ENCODE results near the gene SCAF4.

Gene SCAF4

GRCh38 chr21:31629972-31630711, 101.8 kb downstream of the SCAF4 start:
- no peaks in the 10 kb centered on the region for H3K79me2 ChIP-seq (ENCODE audit: insufficient read depth, low read length)
- H3K9ac ChIP-seq (ENCODE audit: low read depth, low read length, poor library complexity, severe bottlenecking), result no peak overlapping the region
- H2AFZ ChIP-seq (ENCODE audit: low read length), result no peak overlapping the region
- no peaks in the 10 kb centered on the region for H3K9me2 ChIP-seq (replicated peaks; ENCODE audit: low read depth, low read length)
- H3K4me3 ChIP-seq (ENCODE audit: low read length, poor library complexity, severe bottlenecking), result no peak overlapping the region
- no peaks in the 10 kb centered on the region for H4K20me1 ChIP-seq (ENCODE audit: insufficient read depth, low read length, poor library complexity, severe bottlenecking)
- no peaks in the 10 kb centered on the region for H3K4me1 ChIP-seq (ENCODE audit: insufficient read depth, low read length, poor library complexity, severe bottlenecking)
- no peaks in the 10 kb centered on the region for H3K27me3 ChIP-seq (ENCODE audit: insufficient read depth, low read length, poor library complexity, severe bottlenecking)
- no peaks in the 10 kb centered on the region for H3K9me3 ChIP-seq (ENCODE audit: insufficient read depth, low read depth, low read length)
- TF ChIP-seq CTCF (conservative IDR thresholded peaks at IDR 0.05; ENCODE audit: low read length), result no peak
- TF ChIP-seq EZH2phosphoT487 (IDR thresholded peaks at IDR 0.05; ENCODE audit: borderline replicate concordance), result no peak
- H3F3A ChIP-seq (ENCODE audit: low read depth), result no peaks in the 10 kb centered on the region
- H3K4me2 ChIP-seq (ENCODE audit: low read depth, low read length, poor library complexity, severe bottlenecking), result no peak overlapping the region
- H3K36me3 ChIP-seq (ENCODE audit: insufficient read depth, low read length), result no peaks in the 10 kb centered on the region

GRCh38 chr21:31624961-31625491, 106.9 kb downstream of the SCAF4 start:
- Histone ChIP-seq H2AFZ (ENCODE audit: low read length) (no peak overlapping the region), H3K4me2 (ENCODE audit: low read depth, low read length, poor library complexity, severe bottlenecking) (no peak overlapping the region), H3K27me3 (ENCODE audit: insufficient read depth, low read length, poor library complexity, severe bottlenecking) (no peaks in the 10 kb centered on the region), H3F3A (ENCODE audit: low read depth) (no peaks in the 10 kb centered on the region), H3K4me1 (ENCODE audit: insufficient read depth, low read length, poor library complexity, severe bottlenecking) (peaks cover 12% of the 10 kb centered on the region), H3K9me2 (replicated peaks; ENCODE audit: low read depth, low read length) (no peaks in the 10 kb centered on the region), H4K20me1 (ENCODE audit: insufficient read depth, low read length, poor library complexity, severe bottlenecking) (no peaks in the 10 kb centered on the region), H3K9ac (ENCODE audit: low read depth, low read length, poor library complexity, severe bottlenecking) (no peak overlapping the region), H3K4me3 (ENCODE audit: low read length, poor library complexity, severe bottlenecking) (no peak overlapping the region), H3K9me3 (ENCODE audit: insufficient read depth, low read depth, low read length) (no peaks in the 10 kb centered on the region), H3K79me2 (ENCODE audit: insufficient read depth, low read length) (no peaks in the 10 kb centered on the region), H3K36me3 (ENCODE audit: insufficient read depth, low read length) (no peaks in the 10 kb centered on the region)
- no peak for TF ChIP-seq CTCF (conservative IDR thresholded peaks at IDR 0.05; ENCODE audit: low read length)

GRCh38 chr21:31624181-31624580, 107.7 kb downstream of the SCAF4 start:
- peaks cover 12% of the 10 kb centered on the region for H3K4me1 ChIP-seq (ENCODE audit: insufficient read depth, low read length, poor library complexity, severe bottlenecking)
- TF ChIP-seq EZH2phosphoT487 (IDR thresholded peaks at IDR 0.05; ENCODE audit: borderline replicate concordance) (no peak), CTCF (conservative IDR thresholded peaks at IDR 0.05; ENCODE audit: low read length) (no peak)

More at GRCh38 chr21:31624181-31624580, 107.7 kb downstream of the SCAF4 start:
- Histone ChIP-seq H3K79me2 (ENCODE audit: insufficient read depth, low read length) (no peaks in the 10 kb centered on the region), H3K36me3 (ENCODE audit: insufficient read depth, low read length) (no peaks in the 10 kb centered on the region), H4K20me1 (ENCODE audit: insufficient read depth, low read length, poor library complexity, severe bottlenecking) (no peaks in the 10 kb centered on the region), H3K4me2 (ENCODE audit: low read depth, low read length, poor library complexity, severe bottlenecking) (no peak overlapping the region), H2AFZ (ENCODE audit: low read length) (no peak overlapping the region), H3F3A (ENCODE audit: low read depth) (no peaks in the 10 kb centered on the region), H3K27me3 (ENCODE audit: insufficient read depth, low read length, poor library complexity, severe bottlenecking) (no peaks in the 10 kb centered on the region), H3K9me3 (ENCODE audit: insufficient read depth, low read depth, low read length) (no peaks in the 10 kb centered on the region), H3K9me2 (replicated peaks; ENCODE audit: low read depth, low read length) (no peaks in the 10 kb centered on the region), H3K9ac (ENCODE audit: low read depth, low read length, poor library complexity, severe bottlenecking) (no peak overlapping the region), H3K4me3 (ENCODE audit: low read length, poor library complexity, severe bottlenecking) (no peak overlapping the region)

Measured in Loucy (cell line).